MM.1S (cell line): Measurements from ENCODE around the gene RABGGTB.

Source experiments
- EZH2phosphoT487 ChIP-seq: fragments of 300-600 bp; sonication (generic); IDR thresholded peaks from 2 replicates; pipeline ENCODE4 v1.6.1; 2018; ENCODE audit warnings: antibody characterized with exemption, low read length
- TF ChIP-seq, protein P1 (sequence below): fragments of 300-600 bp; sonication (generic); IDR thresholded peaks from 2 replicates; pipeline ENCODE4 v1.5.1; 2016; ENCODE audit warnings: antibody characterized with exemption, low read length, mixed read lengths

DNA sequence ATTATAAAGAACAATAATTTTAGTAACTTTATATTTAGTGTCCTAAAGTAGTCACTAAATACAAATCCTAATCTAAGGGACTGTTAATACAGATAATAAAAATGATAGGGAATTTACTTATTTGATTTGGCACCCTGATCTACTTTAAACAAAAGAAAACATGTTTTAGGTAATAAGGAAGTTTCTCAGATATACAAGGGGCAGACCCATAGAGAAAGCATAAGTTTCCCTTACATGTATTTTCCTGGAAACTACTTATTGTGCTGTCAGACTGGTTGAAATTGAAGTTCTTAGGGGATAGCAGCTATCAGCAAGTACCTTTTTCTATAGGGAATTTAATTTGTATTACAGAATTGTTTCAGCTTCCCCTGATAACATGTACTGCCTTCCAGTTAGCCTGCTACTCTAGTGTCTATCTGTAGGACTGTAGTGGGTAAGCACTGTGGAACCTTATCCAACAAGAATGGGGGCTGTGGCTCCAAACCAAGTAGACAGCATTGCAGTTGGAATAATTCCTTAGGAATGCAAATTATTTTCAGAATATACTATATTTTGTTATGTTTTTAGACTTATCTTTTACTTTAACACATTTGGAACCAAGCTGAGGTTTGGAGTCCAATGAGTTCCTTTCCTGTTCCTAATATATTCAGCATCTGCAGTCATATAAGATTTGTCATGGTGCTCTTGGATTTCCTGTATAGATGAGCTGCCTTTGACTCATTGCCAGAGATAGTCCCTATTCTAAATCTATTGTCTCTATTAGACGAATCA is 25.3 kb downstream of the RABGGTB start:
- no peak for TF ChIP-seq EZH2phosphoT487
- TF ChIP-seq, protein P1, sequence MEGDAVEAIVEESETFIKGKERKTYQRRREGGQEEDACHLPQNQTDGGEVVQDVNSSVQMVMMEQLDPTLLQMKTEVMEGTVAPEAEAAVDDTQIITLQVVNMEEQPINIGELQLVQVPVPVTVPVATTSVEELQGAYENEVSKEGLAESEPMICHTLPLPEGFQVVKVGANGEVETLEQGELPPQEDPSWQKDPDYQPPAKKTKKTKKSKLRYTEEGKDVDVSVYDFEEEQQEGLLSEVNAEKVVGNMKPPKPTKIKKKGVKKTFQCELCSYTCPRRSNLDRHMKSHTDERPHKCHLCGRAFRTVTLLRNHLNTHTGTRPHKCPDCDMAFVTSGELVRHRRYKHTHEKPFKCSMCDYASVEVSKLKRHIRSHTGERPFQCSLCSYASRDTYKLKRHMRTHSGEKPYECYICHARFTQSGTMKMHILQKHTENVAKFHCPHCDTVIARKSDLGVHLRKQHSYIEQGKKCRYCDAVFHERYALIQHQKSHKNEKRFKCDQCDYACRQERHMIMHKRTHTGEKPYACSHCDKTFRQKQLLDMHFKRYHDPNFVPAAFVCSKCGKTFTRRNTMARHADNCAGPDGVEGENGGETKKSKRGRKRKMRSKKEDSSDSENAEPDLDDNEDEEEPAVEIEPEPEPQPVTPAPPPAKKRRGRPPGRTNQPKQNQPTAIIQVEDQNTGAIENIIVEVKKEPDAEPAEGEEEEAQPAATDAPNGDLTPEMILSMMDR, result no peak
